ENCODE data around the gene UST.

GRCh38 chr6:149122850-149123821 lies 376.3 kb downstream of the UST start:
- TF ChIP-seq, protein P1, sequence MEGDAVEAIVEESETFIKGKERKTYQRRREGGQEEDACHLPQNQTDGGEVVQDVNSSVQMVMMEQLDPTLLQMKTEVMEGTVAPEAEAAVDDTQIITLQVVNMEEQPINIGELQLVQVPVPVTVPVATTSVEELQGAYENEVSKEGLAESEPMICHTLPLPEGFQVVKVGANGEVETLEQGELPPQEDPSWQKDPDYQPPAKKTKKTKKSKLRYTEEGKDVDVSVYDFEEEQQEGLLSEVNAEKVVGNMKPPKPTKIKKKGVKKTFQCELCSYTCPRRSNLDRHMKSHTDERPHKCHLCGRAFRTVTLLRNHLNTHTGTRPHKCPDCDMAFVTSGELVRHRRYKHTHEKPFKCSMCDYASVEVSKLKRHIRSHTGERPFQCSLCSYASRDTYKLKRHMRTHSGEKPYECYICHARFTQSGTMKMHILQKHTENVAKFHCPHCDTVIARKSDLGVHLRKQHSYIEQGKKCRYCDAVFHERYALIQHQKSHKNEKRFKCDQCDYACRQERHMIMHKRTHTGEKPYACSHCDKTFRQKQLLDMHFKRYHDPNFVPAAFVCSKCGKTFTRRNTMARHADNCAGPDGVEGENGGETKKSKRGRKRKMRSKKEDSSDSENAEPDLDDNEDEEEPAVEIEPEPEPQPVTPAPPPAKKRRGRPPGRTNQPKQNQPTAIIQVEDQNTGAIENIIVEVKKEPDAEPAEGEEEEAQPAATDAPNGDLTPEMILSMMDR (IDR thresholded peaks at IDR 0.05), result no peak
- TF ChIP-seq EZH2 (IDR thresholded peaks at IDR 0.05), result no peak
